ENCODE measurements around the gene WASF3.

Gene WASF3

GRCh38 chr13:26605845-26606244, 48.4 kb downstream of the WASF3 start:
- no peak for DNase-seq (ENCODE audit: low spot score)
- TF ChIP-seq CTCF (IDR thresholded peaks at IDR 0.05; ENCODE audit: extremely low read depth, missing control alignments): no peak

- TF ChIP-seq CTCF (IDR thresholded peaks at IDR 0.05; ENCODE audit: extremely low read depth, missing control alignments): no peak
Measured at GRCh38 chr13:26606631-26607030, 49.1 kb downstream of the WASF3 start.

GRCh38 chr13:26614721-26615120, 57.2 kb downstream of the WASF3 start:
- TF ChIP-seq CTCF (IDR thresholded peaks at IDR 0.05; ENCODE audit: extremely low read depth, missing control alignments): no peak
- no peak for DNase-seq (ENCODE audit: low spot score)

More at GRCh38 chr13:26606631-26607030, 49.1 kb downstream of the WASF3 start:
- no peak for DNase-seq (ENCODE audit: low spot score)

- DNase-seq (ENCODE audit: low spot score): no peak
- no peak for TF ChIP-seq CTCF (IDR thresholded peaks at IDR 0.05; ENCODE audit: extremely low read depth, missing control alignments)
Measured at GRCh38 chr13:26616126-26616525, 58.6 kb downstream of the WASF3 start.

GRCh38 chr13:26618726-26619125, 61.2 kb downstream of the WASF3 start:
- TF ChIP-seq CTCF (IDR thresholded peaks at IDR 0.05; ENCODE audit: extremely low read depth, missing control alignments): no peak
- no peak for DNase-seq (ENCODE audit: low spot score)

GRCh38 chr13:26619358-26619757, 61.9 kb downstream of the WASF3 start:
- no peak for DNase-seq (ENCODE audit: low spot score)

GRCh38 chr13:26621731-26622401, 64.4 kb downstream of the WASF3 start:
- no peak for TF ChIP-seq CTCF (IDR thresholded peaks at IDR 0.05; ENCODE audit: extremely low read depth, missing control alignments)
- DNase-seq (ENCODE audit: low spot score): no peak

More at GRCh38 chr13:26619358-26619757, 61.9 kb downstream of the WASF3 start:
- TF ChIP-seq CTCF (IDR thresholded peaks at IDR 0.05; ENCODE audit: extremely low read depth, missing control alignments): no peak

All from GM20000 (cell line).